ENCODE measurements around the gene SLC16A10.

SLC16A10 gene

GRCh38 chr6:111260570-111261298 is 173.4 kb downstream of the SLC16A10 start:
- DNase-seq (ENCODE audit: low spot score), result no peak

GRCh38 chr6:111263837-111264236 is 176.5 kb downstream of the SLC16A10 start:
- DNase-seq (ENCODE audit: low spot score), result peak; percentile 75

GRCh38 chr6:111265842-111266241 is 178.5 kb downstream of the SLC16A10 start:
- DNase-seq (ENCODE audit: low spot score), result no peak

- no peak for DNase-seq (ENCODE audit: low spot score)
Observed at GRCh38 chr6:111266276-111266675, 179.0 kb downstream of the SLC16A10 start.

- DNase-seq (ENCODE audit: low spot score), result no peak
Observed at GRCh38 chr6:111267764-111268333, 180.5 kb downstream of the SLC16A10 start.

- DNase-seq (ENCODE audit: low spot score), result no peak
Observed at GRCh38 chr6:111269401-111269970, 182.2 kb downstream of the SLC16A10 start.

- no peak for DNase-seq (ENCODE audit: low spot score)
Observed at GRCh38 chr6:111270121-111270520, 182.8 kb downstream of the SLC16A10 start.

- no peak for DNase-seq (ENCODE audit: low spot score)
Observed at GRCh38 chr6:111274593-111275217, 187.4 kb downstream of the SLC16A10 start.

- DNase-seq (ENCODE audit: low spot score), result no peak
Observed at GRCh38 chr6:111276335-111276734, 189.0 kb downstream of the SLC16A10 start.

GRCh38 chr6:111276736-111277135 is 189.4 kb downstream of the SLC16A10 start:
- no peak for DNase-seq (ENCODE audit: low spot score)

GRCh38 chr6:111277819-111278218 is 190.5 kb downstream of the SLC16A10 start:
- no peak for DNase-seq (ENCODE audit: low spot score)

GRCh38 chr6:111278731-111279130 is 191.4 kb downstream of the SLC16A10 start:
- DNase-seq (ENCODE audit: low spot score), result no peak

- DNase-seq (ENCODE audit: low spot score), result no peak
Observed at GRCh38 chr6:111280445-111280955, 193.2 kb downstream of the SLC16A10 start.
